ENCODE measurements around the gene EXOC6B. TPM values are rescaled to one million over a fixed set of nuclear protein-coding genes. Genes with fewer than 3 reads are reported as not detected.
A peak's percentile ranks its signal among the peaks of the same experiment; 100 is the strongest.

The EXOC6B gene
- total RNA-seq, 2 donors from 2014 or later: 10.8 to 12.8 TPM

DNA sequence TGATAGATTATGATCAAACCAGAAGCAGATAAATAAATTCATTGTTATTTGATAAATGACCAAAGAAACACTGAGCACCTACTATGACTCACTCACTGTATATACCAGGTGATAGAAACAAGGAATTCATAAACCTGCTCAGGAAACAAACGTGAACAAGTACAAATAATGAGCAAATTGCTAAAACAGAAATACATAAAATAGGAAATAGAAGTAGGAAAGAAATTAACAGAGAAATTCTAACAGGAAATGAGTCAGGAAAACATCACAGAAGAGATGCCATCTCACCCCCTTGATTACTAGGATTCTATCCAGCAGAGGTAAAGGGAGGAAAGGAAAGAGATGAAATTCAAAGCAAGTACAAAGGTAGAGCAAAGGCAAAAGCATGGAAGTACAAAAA lies 31.3 kb downstream of the EXOC6B start:
- no peaks in the 10 kb centered on the region for H3K36me3 Mint-ChIP-seq
- peaks cover 6 to 11% of the 10 kb centered on the region in 2 donors for H3K4me1 Mint-ChIP-seq (ENCODE audit: low read depth in 2 of 2)
- no peaks in the 10 kb centered on the region for H3K9me3 Mint-ChIP-seq
- no peak overlapping the region for H3K4me3 Mint-ChIP-seq
- no peak overlapping the region for H3K27ac Mint-ChIP-seq
- no peaks in the 10 kb centered on the region for H3K27me3 Mint-ChIP-seq
- no peak for DNase-seq (ENCODE audit: low spot score)
- no peak for ATAC-seq

DNA sequence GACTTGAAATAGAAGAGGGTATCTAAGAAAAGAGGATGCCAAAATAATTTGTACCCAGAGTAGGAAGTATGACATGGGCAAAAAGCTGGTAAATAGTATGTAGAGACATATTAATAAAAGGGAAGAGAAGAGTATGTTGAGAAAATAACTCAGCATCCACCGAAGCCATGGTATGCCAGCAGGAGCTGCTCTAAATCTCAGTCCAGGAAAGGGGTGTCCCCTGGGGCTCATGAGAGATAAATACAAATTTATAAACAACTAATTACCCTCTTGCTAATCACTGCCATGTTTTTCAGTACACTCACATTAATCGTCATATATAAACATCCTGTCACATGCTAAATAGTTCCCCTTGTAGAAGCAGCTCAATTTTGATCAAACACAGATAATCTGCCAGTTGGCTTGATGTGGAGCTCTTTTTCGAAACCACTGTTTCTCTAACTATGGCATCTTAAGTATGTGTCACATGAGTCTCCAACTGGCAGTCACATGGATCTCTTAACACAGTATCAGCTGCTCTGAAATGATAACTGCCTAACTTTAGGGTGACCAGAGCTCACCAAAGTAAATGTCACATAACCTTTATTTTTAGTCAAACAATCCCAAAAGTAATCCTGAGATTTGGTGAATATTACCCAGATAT lies 31.9 kb downstream of the EXOC6B start:
- no peak for ATAC-seq
- H3K27ac Mint-ChIP-seq: no peak overlapping the region

DNA sequence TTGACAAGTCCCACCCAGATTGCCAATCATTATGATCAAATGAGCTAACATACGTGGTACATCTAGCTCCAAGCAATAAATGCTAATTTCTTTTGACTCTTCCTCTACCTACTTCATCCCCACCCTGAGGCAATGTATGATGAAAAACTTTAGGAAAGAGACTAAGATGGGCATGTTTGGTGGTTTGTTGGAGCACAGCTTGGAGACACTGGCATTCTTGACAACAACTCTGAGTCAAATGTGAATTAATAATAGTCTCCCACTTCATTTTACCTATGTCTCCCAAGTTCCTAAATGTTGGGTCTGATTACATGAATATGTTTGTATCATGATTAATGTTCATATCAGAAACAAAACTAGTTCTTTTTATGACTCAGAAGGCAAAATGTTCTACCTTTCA lies 36.6 kb downstream of the EXOC6B start:
- no peak overlapping the region for H3K27ac Mint-ChIP-seq
- ATAC-seq: no peak
- no peaks in the 10 kb centered on the region for H3K36me3 Mint-ChIP-seq
- H3K4me3 Mint-ChIP-seq: no peak overlapping the region
- DNase-seq (ENCODE audit: low spot score): no peak
- H3K9me3 Mint-ChIP-seq: no peaks in the 10 kb centered on the region
- H3K4me1 Mint-ChIP-seq (ENCODE audit: low read depth in 2 of 2): peaks cover 0 to 4% of the 10 kb centered on the region in 2 donors
- H3K27me3 Mint-ChIP-seq: no peaks in the 10 kb centered on the region

More for the DNA sequence above, 31.9 kb downstream of the EXOC6B start:
- no peaks in the 10 kb centered on the region for H3K9me3 Mint-ChIP-seq
- peaks cover 6 to 11% of the 10 kb centered on the region in 2 donors for H3K4me1 Mint-ChIP-seq (ENCODE audit: low read depth in 2 of 2)
- DNase-seq (ENCODE audit: low spot score): no peak
- no peaks in the 10 kb centered on the region for H3K36me3 Mint-ChIP-seq
- no peaks in the 10 kb centered on the region for H3K27me3 Mint-ChIP-seq
- H3K4me3 Mint-ChIP-seq: no peak overlapping the region

DNA sequence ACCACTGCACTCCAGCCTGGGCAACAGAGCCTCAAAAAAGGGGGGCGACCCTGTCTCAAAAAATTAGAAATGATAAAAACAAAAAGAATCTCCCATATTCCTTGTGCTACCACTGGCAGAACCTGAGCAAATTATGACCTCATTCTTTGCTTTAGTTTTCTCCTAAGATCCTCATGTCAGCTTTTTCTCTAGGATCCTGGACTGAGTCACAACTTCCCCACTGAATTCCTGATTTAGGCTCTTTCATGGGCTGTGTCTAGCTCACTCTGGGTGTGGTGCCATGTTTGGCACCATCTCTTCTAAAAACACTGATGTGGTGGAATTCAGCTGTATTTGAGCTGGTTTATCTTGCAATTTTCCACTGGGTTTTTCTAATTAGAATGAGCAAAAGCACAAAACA lies 37.1 kb downstream of the EXOC6B start:
- Mint-ChIP-seq H3K4me3 (no peak overlapping the region), H3K27me3 (no peaks in the 10 kb centered on the region), H3K36me3 (no peaks in the 10 kb centered on the region), H3K4me1 (ENCODE audit: low read depth in 2 of 2) (no peaks in the 10 kb centered on the region), H3K27ac (no peak overlapping the region), H3K9me3 (no peaks in the 10 kb centered on the region)
- ATAC-seq (no peak), DNase-seq (ENCODE audit: low spot score) (no peak)

GRCh38 chr2:72785517-72785916 lies 40.3 kb downstream of the EXOC6B start:
- Mint-ChIP-seq H3K4me1 (ENCODE audit: low read depth in 2 of 2) (no peaks in the 10 kb centered on the region), H3K36me3 (no peaks in the 10 kb centered on the region), H3K27me3 (no peaks in the 10 kb centered on the region), H3K9me3 (no peaks in the 10 kb centered on the region), H3K27ac (no peak overlapping the region), H3K4me3 (no peak overlapping the region)
- ATAC-seq (no peak), DNase-seq (ENCODE audit: low spot score) (no peak)

GRCh38 chr2:72782520-72782919 lies 43.3 kb downstream of the EXOC6B start:
- no peak overlapping the region for H3K27ac Mint-ChIP-seq
- no peaks in the 10 kb centered on the region for H3K9me3 Mint-ChIP-seq
- DNase-seq (ENCODE audit: low spot score): no peak
- no peak overlapping the region for H3K4me3 Mint-ChIP-seq
- ATAC-seq: no peak
- H3K36me3 Mint-ChIP-seq: no peaks in the 10 kb centered on the region
- H3K4me1 Mint-ChIP-seq (ENCODE audit: low read depth in 2 of 2): no peaks in the 10 kb centered on the region
- H3K27me3 Mint-ChIP-seq: no peaks in the 10 kb centered on the region

DNA sequence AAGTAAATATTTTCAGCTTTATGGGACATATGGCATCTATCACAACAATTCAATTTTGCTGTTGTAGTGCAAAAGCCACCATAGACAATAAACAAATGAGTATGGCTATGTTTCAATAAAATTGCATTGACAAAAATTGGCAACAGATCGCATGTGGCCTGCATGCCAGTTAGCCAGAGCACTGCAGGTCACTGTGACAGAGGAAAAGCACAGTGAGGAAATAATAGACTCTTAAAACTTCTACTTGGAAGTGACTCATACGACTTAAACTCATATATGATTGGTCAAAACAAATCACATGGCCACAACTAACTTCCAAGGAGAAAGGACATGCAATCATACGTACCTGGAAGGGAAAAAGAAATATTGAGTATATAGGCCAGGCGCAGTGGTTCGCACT lies 44.4 kb downstream of the EXOC6B start:
- H3K27me3 Mint-ChIP-seq: no peaks in the 10 kb centered on the region
- DNase-seq (ENCODE audit: low spot score): no peak
- H3K4me1 Mint-ChIP-seq (ENCODE audit: low read depth in 2 of 2): no peaks in the 10 kb centered on the region
- no peaks in the 10 kb centered on the region for H3K36me3 Mint-ChIP-seq
- no peaks in the 10 kb centered on the region for H3K9me3 Mint-ChIP-seq
- H3K4me3 Mint-ChIP-seq: no peak overlapping the region
- no peak for ATAC-seq
- H3K27ac Mint-ChIP-seq: no peak overlapping the region

DNA sequence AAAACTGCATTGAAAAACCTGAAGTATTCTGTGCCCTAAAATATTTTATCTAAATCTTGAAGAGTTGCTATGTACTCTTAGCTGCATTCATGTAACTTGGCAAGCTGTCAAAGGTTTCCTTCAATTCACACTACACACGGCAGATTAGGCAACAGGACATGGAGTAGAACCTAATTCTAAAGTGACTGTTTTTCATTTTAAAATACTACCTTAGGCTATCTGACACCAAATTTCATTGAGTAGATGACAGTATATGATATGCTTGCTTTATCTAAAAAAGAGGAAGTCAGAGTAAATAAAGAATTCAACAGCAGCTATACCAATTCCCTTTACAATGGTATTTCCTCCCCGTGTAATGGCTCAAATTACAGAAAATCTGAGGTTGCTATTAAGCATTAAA lies 45.4 kb downstream of the EXOC6B start:
- Mint-ChIP-seq H3K9me3 (no peaks in the 10 kb centered on the region), H3K36me3 (no peaks in the 10 kb centered on the region), H3K27me3 (no peaks in the 10 kb centered on the region), H3K4me1 (ENCODE audit: low read depth in 2 of 2) (no peaks in the 10 kb centered on the region), H3K4me3 (no peak overlapping the region), H3K27ac (no peak overlapping the region)
- ATAC-seq (no peak), DNase-seq (ENCODE audit: low spot score) (no peak)

DNA sequence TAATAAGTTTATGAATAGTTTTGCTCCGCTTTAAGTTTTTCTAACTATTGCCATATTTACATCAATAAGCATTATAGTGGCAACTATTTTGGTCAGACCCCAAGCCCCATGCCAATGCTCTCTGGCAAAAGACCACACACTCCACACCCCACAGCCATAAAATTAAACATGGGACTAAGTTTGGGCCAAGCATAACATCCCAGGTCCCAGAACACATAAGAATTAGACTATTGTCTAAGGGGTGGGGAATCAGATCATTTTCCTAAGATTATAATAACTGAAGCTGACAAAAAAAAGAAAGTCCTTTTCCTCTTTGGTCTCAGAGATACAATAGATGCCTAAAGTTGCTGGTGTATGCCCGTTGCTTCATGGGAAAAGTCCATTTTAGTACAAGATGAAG lies 46.3 kb downstream of the EXOC6B start:
- no peaks in the 10 kb centered on the region for H3K9me3 Mint-ChIP-seq
- H3K36me3 Mint-ChIP-seq: no peaks in the 10 kb centered on the region
- no peaks in the 10 kb centered on the region for H3K27me3 Mint-ChIP-seq

GRCh38 chr2:72778410-72778809 lies 47.4 kb downstream of the EXOC6B start:
- H3K27ac Mint-ChIP-seq: no peak overlapping the region
- ATAC-seq: no peak
- no peaks in the 10 kb centered on the region for H3K27me3 Mint-ChIP-seq
- no peaks in the 10 kb centered on the region for H3K9me3 Mint-ChIP-seq
- H3K36me3 Mint-ChIP-seq: no peaks in the 10 kb centered on the region
- no peaks in the 10 kb centered on the region for H3K4me1 Mint-ChIP-seq (ENCODE audit: low read depth in 2 of 2)
- DNase-seq (ENCODE audit: low spot score): no peak
- no peak overlapping the region for H3K4me3 Mint-ChIP-seq

More for the DNA sequence above, 46.3 kb downstream of the EXOC6B start:
- H3K4me1 Mint-ChIP-seq (ENCODE audit: low read depth in 2 of 2): no peaks in the 10 kb centered on the region
- H3K4me3 Mint-ChIP-seq: no peak overlapping the region
- ATAC-seq (no peak), DNase-seq (ENCODE audit: low spot score) (no peak)
- H3K27ac Mint-ChIP-seq: no peak overlapping the region

DNA sequence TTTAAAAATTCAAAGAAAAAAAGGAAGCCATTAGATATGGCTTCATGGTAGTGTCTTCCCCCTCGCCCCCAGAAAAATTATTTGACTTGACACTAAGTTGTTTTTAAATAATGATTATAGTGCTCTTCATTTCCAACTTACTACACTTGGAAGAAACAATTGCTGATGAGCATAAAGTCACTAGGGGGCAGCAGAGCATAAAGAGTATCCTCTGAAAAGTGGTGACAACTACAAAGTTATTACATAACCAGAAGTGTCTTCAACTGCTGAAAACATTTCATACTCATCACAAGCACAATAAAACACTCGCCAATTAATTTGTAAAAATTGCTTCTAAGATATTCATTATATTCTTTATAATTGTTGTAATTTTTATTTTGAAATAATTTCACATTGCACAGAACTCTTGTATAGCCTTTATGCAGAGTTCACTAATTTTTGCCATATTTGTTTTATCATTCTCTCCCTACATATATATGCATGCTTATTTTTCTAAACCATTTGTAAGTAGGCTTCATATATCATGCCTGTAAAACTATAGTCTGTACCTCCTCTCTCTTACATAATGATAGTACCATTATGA lies 54.9 kb downstream of the EXOC6B start:
- H3K36me3 Mint-ChIP-seq: no peaks in the 10 kb centered on the region
- no peaks in the 10 kb centered on the region for H3K9me3 Mint-ChIP-seq
- no peak overlapping the region for H3K27ac Mint-ChIP-seq
- no peaks in the 10 kb centered on the region for H3K4me1 Mint-ChIP-seq (ENCODE audit: low read depth in 2 of 2)
- ATAC-seq: no peak
- no peaks in the 10 kb centered on the region for H3K27me3 Mint-ChIP-seq
- DNase-seq (ENCODE audit: low spot score): peak; percentile 63
- no peak overlapping the region for H3K4me3 Mint-ChIP-seq

DNA sequence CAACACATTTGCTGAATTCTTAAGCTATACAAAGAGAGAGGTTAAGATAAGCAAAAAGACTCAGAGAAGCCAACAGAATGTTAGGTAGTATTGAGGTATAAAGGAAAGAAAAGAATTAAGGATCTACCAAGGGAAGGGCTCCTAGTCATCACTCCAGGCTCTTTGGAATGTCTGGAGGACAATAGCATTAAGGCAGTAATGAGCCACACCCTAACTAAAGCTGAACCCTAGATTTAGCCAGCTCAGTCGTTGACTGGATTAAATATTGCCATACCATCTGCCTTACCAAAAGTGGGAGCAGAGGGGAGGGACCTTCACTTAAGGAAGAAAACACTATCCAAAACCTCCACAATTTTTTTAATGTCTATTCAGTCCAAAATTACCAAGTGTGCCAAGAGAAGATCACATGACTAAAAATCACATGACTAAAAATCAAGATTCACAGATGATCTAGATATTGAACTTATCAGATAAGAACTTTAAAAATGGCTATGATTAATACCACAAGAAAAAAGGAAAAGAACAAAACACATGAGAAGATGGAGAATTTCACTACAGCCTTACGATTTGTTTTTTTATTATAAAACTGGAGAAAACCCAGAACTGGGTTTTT lies 59.7 kb downstream of the EXOC6B start:
- H3K4me1 Mint-ChIP-seq (ENCODE audit: low read depth in 2 of 2): no peaks in the 10 kb centered on the region
- peaks cover 4% of the 10 kb centered on the region for H3K9me3 Mint-ChIP-seq
- H3K4me3 Mint-ChIP-seq: no peak overlapping the region
- no peak for DNase-seq (ENCODE audit: low spot score)
- H3K27ac Mint-ChIP-seq: no peak overlapping the region
- no peak for ATAC-seq
- peaks cover 16% of the 10 kb centered on the region for H3K36me3 Mint-ChIP-seq
- no peaks in the 10 kb centered on the region for H3K27me3 Mint-ChIP-seq

GRCh38 chr2:72762276-72762675 lies 63.6 kb downstream of the EXOC6B start:
- no peaks in the 10 kb centered on the region for H3K4me1 Mint-ChIP-seq (ENCODE audit: low read depth in 2 of 2)
- ATAC-seq (no peak), DNase-seq (ENCODE audit: low spot score) (no peak)
- H3K36me3 Mint-ChIP-seq: peaks cover 16% of the 10 kb centered on the region
- no peak overlapping the region for H3K27ac Mint-ChIP-seq
- no peaks in the 10 kb centered on the region for H3K27me3 Mint-ChIP-seq
- no peak overlapping the region for H3K4me3 Mint-ChIP-seq
- peaks cover 4% of the 10 kb centered on the region for H3K9me3 Mint-ChIP-seq

DNA sequence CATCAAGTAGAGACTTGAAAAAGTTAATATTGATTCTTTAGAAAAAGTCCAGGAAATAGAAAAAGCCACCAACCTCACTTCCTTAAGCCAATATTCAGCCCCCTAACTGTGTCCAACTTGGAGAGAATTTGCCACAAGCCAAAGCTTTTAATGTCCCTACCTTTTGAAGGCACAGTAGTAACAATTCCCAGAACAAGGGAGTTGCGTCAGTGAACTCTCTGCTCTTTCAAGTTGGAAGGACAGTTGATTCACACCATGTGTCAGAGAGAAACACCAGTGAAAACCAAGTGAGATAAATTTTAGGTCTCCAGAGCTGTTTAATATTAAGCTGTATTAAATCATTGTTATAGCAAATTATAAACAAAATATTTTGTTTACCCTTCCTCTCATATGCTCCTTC lies 66.1 kb downstream of the EXOC6B start:
- Mint-ChIP-seq H3K27ac (no peak overlapping the region), H3K36me3 (peaks cover 16% of the 10 kb centered on the region), H3K27me3 (no peaks in the 10 kb centered on the region), H3K9me3 (peaks cover 4% of the 10 kb centered on the region), H3K4me3 (no peak overlapping the region), H3K4me1 (ENCODE audit: low read depth in 2 of 2) (no peaks in the 10 kb centered on the region)
- DNase-seq (ENCODE audit: low spot score) (no peak), ATAC-seq (no peak)
